ENCODE results near the gene BORCS6. TPM values are rescaled to one million over a fixed set of nuclear protein-coding genes. Genes with fewer than 3 reads are reported as not detected.

The BORCS6 gene
- total and polyA plus RNA-seq, 2 of the 13 experiments (the other 11 are each of a cell fraction or from before 2014, with no cell fraction given): 2.0 to 5.1 TPM

DNA sequence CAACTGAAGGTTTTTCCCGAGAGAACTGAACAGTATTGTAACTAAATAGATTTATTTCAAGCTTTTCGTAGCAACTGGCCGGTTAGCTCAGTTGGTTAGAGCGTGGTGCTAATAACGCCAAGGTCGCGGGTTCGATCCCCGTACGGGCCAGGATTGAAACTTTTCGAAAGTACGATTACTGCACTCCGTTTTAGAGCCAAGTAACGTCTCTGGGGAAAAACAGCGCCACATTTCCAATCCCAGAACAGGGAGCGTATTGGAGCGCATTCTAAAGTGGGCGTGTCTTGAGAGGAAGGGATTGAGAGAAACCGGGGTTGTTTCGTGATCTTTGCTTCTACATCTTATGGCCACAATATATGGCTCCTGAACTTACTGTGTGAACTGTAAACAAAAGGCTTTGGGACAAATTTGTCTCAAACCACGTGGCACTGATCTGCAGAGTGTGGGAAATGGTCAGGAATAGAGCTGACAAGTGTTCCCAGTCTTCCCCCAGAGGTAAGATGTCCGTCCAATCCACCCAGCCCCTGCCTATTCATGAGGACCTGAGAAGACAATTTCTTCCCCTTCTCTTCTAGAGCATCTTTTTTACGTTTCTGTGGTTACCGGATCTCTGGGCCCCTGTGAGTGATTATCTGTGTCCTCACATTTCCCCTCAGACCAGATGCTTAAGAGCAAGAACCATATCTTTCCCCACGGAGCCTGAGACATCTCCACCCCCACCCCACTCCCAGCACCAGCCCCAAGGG lies 2.3 kb downstream of the BORCS6 start (continued):
- TF ChIP-seq ZNF20 (CRISPR knock-in tag; IDR thresholded peaks at IDR 0.05) (no peak), ZSCAN9 (CRISPR knock-in tag; IDR thresholded peaks at IDR 0.05; ENCODE audit: borderline replicate concordance) (peak; percentile 75), ZSCAN21 (CRISPR knock-in tag; IDR thresholded peaks at IDR 0.05; ENCODE audit: borderline replicate concordance) (no peak; the same call in 1 of the 2 replicates), ERF (CRISPR knock-in tag; IDR thresholded peaks at IDR 0.05) (peak; percentile 44), ZNF619 (CRISPR knock-in tag; IDR thresholded peaks at IDR 0.05) (no peak; the same call in 1 of the 2 replicates), CBX5 (CRISPR knock-in tag; IDR thresholded peaks at IDR 0.05; ENCODE audit: borderline replicate concordance) (0 out of 2 replicates have a peak, but pooled peaks have one; percentile 64), MAF1 (CRISPR knock-in tag; IDR thresholded peaks at IDR 0.05; ENCODE audit: borderline replicate concordance) (peak; percentile 93), ZEB1 (IDR thresholded peaks at IDR 0.05; ENCODE audit: insufficient replicate concordance, low read depth) (peak; percentile 11), ZNF124 (CRISPR knock-in tag; IDR thresholded peaks at IDR 0.05) (peak; percentile 88), RXRB (CRISPR knock-in tag; IDR thresholded peaks at IDR 0.05; ENCODE audit: borderline replicate concordance) (peak; percentile 66; the same call in 1 of the 2 replicates), NKX3-1 (CRISPR knock-in tag; IDR thresholded peaks at IDR 0.05) (peak; percentile 73; the same call in 1 of the 2 replicates), GFI1 (CRISPR knock-in tag; IDR thresholded peaks at IDR 0.05; ENCODE audit: borderline replicate concordance) (peak; percentile 72; the same call in 1 of the 2 replicates), ZNF605 (CRISPR knock-in tag; IDR thresholded peaks at IDR 0.05) (peak; percentile 95), NFYB (CRISPR knock-in tag; IDR thresholded peaks at IDR 0.05) (peak; percentile 50; the same call in 1 of the 2 replicates), ZNF766 (CRISPR knock-in tag; IDR thresholded peaks at IDR 0.05; ENCODE audit: borderline replicate concordance) (no peak), ASH2L (IDR thresholded peaks at IDR 0.05; ENCODE audit: insufficient read length, low read depth, low read length) (peak; percentile 5), PLRG1 (conservative IDR thresholded peaks at IDR 0.05) (no peak), KLF6 (CRISPR knock-in tag; IDR thresholded peaks at IDR 0.05) (no peak; the same call in 1 of the 2 replicates), ZKSCAN8 (CRISPR knock-in tag; IDR thresholded peaks at IDR 0.05; ENCODE audit: borderline replicate concordance) (peak; percentile 61; the same call in 1 of the 2 replicates), MBNL3 (CRISPR knock-in tag; conservative IDR thresholded peaks at IDR 0.05) (no peak), RAD51 (IDR thresholded peaks at IDR 0.05; ENCODE audit: borderline replicate concordance) (no peak), TAF1 (CRISPR knock-in tag; IDR thresholded peaks at IDR 0.05) (no peak; the same call in 1 of the 2 replicates), HOXA3 (CRISPR knock-in tag; IDR thresholded peaks at IDR 0.05) (peak; percentile 60; the same call in 1 of the 2 replicates), DMAP1 (CRISPR knock-in tag; IDR thresholded peaks at IDR 0.05) (peak; percentile 53), ZNF264 (CRISPR knock-in tag; IDR thresholded peaks at IDR 0.05) (peak; percentile 12; the same call in 1 of the 2 replicates), ZNF350 (CRISPR knock-in tag; IDR thresholded peaks at IDR 0.05; ENCODE audit: borderline replicate concordance, low read depth) (peak; percentile 72)
- TF ChIP-seq, protein P1, sequence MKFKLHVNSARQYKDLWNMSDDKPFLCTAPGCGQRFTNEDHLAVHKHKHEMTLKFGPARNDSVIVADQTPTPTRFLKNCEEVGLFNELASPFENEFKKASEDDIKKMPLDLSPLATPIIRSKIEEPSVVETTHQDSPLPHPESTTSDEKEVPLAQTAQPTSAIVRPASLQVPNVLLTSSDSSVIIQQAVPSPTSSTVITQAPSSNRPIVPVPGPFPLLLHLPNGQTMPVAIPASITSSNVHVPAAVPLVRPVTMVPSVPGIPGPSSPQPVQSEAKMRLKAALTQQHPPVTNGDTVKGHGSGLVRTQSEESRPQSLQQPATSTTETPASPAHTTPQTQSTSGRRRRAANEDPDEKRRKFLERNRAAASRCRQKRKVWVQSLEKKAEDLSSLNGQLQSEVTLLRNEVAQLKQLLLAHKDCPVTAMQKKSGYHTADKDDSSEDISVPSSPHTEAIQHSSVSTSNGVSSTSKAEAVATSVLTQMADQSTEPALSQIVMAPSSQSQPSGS (CRISPR knock-in tag; IDR thresholded peaks at IDR 0.05): peak; percentile 66; the same call in 1 of the 2 replicates
- TF ChIP-seq, protein P2, sequence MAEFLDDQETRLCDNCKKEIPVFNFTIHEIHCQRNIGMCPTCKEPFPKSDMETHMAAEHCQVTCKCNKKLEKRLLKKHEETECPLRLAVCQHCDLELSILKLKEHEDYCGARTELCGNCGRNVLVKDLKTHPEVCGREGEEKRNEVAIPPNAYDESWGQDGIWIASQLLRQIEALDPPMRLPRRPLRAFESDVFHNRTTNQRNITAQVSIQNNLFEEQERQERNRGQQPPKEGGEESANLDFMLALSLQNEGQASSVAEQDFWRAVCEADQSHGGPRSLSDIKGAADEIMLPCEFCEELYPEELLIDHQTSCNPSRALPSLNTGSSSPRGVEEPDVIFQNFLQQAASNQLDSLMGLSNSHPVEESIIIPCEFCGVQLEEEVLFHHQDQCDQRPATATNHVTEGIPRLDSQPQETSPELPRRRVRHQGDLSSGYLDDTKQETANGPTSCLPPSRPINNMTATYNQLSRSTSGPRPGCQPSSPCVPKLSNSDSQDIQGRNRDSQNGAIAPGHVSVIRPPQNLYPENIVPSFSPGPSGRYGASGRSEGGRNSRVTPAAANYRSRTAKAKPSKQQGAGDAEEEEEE (CRISPR knock-in tag; IDR thresholded peaks at IDR 0.05; ENCODE audit: borderline replicate concordance): peak; percentile 58; the same call in 1 of the 2 replicates

Data from HepG2 (cell line).